Measurements from ENCODE around the gene CHKB. TPM values are rescaled to one million over a fixed set of nuclear protein-coding genes. Genes with fewer than 3 reads are reported as not detected.
"Not testable (repeated sequence)": the region's sequence is repeated elsewhere in the genome, so short reads cannot be mapped to it uniquely, and the experiment has no call there.

CHKB gene
- total RNA-seq, 4 donors from 2014 or later: 28.3 to 85.6 (median 34.9) TPM

DNA sequence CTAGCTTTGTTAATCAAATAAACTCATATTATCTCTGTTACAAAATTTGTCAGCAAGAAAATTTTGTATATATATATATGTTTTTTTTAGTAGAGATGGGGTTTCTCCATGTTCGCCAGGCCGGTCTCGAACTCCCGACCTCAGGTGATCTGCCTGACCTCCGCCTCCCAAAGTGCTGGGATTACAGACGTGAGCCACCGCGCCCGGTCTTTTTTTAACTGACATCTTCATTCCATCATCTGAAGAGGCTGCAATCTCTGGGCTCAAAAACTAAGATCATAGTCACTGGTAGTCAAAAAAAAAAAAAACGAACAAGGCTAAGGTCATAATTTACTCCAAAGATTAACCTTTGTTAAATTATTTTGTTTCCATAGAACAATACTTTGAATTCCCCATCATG, 42.3 kb downstream of the CHKB start:
- ATAC-seq (ENCODE audit: low FRiP score): no peak
- TF ChIP-seq, protein P1, sequence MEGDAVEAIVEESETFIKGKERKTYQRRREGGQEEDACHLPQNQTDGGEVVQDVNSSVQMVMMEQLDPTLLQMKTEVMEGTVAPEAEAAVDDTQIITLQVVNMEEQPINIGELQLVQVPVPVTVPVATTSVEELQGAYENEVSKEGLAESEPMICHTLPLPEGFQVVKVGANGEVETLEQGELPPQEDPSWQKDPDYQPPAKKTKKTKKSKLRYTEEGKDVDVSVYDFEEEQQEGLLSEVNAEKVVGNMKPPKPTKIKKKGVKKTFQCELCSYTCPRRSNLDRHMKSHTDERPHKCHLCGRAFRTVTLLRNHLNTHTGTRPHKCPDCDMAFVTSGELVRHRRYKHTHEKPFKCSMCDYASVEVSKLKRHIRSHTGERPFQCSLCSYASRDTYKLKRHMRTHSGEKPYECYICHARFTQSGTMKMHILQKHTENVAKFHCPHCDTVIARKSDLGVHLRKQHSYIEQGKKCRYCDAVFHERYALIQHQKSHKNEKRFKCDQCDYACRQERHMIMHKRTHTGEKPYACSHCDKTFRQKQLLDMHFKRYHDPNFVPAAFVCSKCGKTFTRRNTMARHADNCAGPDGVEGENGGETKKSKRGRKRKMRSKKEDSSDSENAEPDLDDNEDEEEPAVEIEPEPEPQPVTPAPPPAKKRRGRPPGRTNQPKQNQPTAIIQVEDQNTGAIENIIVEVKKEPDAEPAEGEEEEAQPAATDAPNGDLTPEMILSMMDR (IDR thresholded peaks at IDR 0.05): no peak
- no peak for DNase-seq (ENCODE audit: low spot score)

DNA sequence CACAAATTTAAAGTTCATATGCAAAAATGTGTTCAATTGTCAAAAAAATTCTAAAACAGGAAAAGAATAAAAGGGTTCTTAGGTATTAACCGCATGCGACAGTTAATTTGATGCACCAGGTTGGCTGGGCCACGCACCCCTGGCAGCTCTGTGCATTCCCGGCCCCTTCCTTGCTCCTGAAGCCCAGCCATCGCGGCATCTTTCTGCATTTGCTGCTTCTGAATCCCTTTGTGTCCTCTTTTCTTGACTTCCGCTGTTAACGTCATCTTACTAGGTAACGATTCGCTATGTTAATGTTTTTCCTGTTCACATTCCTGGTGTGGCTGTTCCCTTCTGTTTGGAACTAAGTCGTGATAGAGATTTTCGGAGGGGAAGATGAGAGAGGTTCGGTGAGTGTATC, 44.9 kb downstream of the CHKB start:
- no peak for DNase-seq (ENCODE audit: low spot score)
- TF ChIP-seq, protein P1 (IDR thresholded peaks at IDR 0.05): no peak
- ATAC-seq (ENCODE audit: low FRiP score): no peak

DNA sequence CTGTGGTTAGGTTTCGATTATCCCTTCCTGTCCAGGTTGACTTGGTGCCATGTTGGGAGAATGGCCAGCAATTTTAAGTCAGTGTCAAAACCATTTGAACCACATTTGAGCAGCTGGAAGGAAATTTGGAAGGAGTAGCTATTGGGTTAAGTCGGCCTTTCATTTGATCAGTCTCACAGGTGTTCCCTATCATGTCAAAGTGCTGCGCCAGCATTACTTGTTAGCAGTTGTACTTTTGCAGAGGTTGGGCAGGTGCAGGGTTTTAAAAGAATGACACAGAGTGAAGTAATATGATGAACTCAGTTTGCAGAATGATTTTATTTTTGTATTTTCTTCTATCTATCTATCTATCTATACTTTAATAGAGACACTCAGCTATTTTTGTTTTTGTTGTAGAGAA, 46.4 kb downstream of the CHKB start:
- no peak for ATAC-seq (ENCODE audit: low FRiP score)
- TF ChIP-seq, protein P1 (IDR thresholded peaks at IDR 0.05): no peak

DNA sequence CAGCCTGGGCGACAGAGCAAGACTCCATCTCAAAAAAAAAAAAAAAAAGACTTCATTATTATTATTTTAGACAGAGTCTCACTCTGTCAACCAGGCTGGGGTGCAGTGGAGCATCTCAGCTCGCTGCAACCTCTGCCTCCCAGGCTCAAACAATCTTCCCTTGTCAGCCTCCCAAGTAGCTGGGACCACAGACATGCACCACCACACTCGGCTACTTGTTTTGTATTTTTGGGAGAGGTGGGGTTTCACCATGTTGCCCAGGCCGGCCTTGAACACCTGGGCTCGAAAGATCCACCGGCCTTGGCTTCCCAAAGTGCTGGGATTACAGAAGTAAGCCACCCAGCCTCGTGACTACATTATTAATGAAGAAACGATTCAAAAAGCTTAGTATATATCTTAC, 47.5 kb downstream of the CHKB start:
- no peak for DNase-seq (ENCODE audit: low spot score)
- no peak for ATAC-seq (ENCODE audit: low FRiP score)
- TF ChIP-seq, protein P1 (IDR thresholded peaks at IDR 0.05): no peak

More for the DNA sequence above, 46.4 kb downstream of the CHKB start:
- DNase-seq (ENCODE audit: low spot score): no peak

DNA sequence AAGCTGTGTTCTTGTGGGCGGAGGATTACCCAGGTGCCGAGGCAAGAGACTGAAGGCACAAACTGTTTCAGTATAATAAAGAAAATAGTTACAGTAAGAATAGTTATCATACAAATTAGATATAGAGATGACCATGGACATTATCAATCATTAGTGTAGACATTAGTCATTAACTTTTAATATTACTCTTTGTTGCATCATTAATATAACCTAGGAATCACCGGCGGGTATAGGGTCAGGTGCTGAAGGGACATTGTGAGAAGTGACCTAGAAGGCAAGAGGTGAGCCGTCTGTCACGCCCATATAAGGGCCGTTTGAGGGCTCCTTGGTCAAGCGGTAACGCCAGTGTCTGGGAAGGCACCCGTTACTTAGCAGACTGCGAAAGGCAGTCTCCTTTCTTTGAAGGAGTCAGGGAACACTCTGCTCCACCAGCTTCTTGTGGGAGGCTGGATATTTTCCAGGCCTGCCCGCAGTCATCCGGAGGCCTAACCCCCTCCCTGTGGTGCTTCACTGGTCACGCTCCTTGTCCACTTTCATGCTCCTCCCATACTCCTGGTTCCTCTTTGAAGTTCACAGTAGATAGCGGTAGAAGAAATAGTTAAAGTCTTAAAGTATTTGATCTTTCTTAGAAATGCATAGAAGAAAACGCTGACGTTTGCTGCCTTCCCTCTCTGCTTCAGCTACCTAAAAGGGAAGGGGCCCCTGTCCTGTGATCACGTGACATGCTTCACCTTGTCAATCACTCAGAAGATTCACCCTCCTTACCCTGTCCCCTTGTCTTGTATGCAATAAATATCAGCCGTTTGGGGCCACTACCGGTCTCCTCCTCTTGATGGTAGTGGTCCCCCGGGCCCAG, 48.6 kb downstream of the CHKB start:
- DNase-seq (ENCODE audit: low spot score); ATAC-seq (ENCODE audit: low FRiP score): not testable (repeated sequence)

DNA sequence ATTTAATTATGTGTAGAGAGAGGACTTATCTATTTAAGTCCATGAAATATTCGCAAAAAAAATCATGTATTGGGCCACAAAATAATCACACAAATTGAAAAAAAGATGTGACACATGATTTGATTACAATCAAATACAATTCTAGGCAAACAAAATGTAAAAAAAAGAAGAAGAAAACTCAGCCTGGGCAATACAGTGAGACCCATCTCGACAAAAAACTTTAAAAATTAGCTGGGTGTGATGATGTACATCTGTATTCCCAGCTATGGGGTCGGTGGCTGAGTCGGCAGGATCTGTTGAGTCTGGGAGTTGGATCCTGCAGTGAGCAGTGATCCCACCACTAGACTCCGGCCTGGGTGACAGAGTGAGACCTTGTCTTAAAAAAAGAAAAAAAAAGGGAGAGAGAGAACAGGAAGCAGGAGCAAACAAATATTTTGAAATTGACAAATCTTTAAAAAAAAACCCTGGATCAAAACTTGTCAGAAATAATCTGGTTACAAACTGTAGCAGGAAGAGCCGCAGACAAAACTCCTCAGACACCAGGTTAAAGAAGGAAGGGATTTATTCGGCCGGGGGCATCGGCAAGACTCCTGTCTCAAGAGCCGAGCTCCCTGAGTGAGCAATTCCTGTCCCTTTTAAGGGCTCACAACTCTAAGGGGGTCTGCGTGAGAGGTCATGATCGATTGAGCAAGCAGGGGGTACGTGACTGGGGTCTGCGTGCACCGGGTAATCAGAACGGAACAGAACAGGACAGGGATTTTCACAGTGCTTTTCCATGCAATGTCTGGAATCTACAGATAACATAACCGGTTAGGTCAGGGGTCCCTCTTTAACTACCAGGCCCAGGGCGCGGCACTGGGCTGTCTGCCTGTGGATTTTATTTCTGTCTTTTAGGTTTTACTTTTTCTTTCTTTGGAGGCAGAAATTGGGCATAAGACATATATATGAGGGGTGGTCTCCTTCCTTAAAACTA, 49.5 kb downstream of the CHKB start:
- DNase-seq (ENCODE audit: low spot score): no peak
- TF ChIP-seq, protein P1 (IDR thresholded peaks at IDR 0.05): no peak
- ATAC-seq (ENCODE audit: low FRiP score): no peak

DNA sequence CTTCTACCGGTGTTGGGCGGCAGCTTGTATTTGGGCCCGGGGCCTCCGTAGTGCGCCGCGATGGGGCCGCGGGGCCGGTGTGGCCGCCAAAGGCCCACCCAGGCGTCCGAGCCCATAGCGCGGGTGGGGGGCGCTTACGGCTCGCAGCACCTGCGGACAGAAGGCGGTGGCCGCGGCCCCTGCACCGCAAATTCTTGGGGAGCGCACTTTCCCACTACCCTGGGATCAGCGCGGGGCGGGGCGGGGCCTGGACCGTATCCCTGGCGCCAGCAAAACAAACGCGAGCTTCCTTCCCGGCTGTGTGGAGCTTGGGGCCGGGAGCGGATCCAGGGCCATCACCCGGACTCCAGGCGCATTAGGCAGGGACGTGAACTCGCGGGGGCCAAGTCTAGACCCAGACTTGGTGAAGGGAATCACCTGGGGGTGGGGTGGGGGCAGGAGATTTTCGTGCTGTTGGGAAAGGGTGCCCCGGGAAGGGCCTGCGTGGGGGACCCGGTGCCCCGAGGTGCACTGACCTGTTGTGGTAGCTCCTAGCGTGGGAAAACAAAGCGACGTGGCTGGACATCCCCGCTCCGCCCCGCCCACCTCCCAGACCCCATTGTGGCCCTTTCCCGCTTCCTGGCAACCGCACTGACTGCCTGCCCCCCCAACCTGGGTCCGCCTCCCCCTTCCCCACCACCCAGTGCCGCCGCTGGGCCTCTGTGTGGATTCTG, 50.5 kb downstream of the CHKB start:
- DNase-seq (ENCODE audit: low spot score) (no peak), ATAC-seq (ENCODE audit: low FRiP score) (peak; percentile 23)
- TF ChIP-seq, protein P1 (IDR thresholded peaks at IDR 0.05): no peak
